HG03565 (cell line): ENCODE measurements around the gene TAS2R19.
A peak's percentile ranks its signal among the peaks of the same experiment; 100 is the strongest.
"Not testable (repeated sequence)": the region's sequence is repeated elsewhere in the genome, so short reads cannot be mapped to it uniquely, and the experiment has no call there.

Source experiments
- ATAC-seq: cut with Tn5 transposase; IDR thresholded peaks from one replicate; pipeline ENCODE4 v1.9.1; 2021; ENCODE audit warnings: mild to moderate bottlenecking, moderate library complexity; ENCODE audit not compliant: unreplicated experiment

The TAS2R19 gene

GRCh38 chr12:11022520-11022919, at the start of gene TAS2R19:
TSS of gene TAS2R19 (minus strand) at chr12:11022620. CDS start at chr12:11022571, 49 bp downstream.
- no peak for ATAC-seq

- no peak for ATAC-seq
Measured at GRCh38 chr12:11071414-11071813, 49.0 kb upstream of the TAS2R19 start.

GRCh38 chr12:11070999-11071398, 48.6 kb upstream of the TAS2R19 start:
- ATAC-seq: no peak

GRCh38 chr12:11069854-11070365, 47.5 kb upstream of the TAS2R19 start:
- no peak for ATAC-seq

GRCh38 chr12:11067514-11067913, 45.1 kb upstream of the TAS2R19 start:
- no peak for ATAC-seq

GRCh38 chr12:11062194-11062593, 39.8 kb upstream of the TAS2R19 start, which contains the start of gene TAS2R46:
TSS of gene TAS2R46 (minus strand) at chr12:11062294. CDS start at chr12:11062294, 0 bp downstream.
- ATAC-seq: not testable (repeated sequence)

GRCh38 chr12:11059784-11060183, 37.4 kb upstream of the TAS2R19 start:
- ATAC-seq: peak; percentile 45

GRCh38 chr12:11059041-11059440, 36.6 kb upstream of the TAS2R19 start:
- no peak for ATAC-seq

GRCh38 chr12:11055306-11055705, 32.9 kb upstream of the TAS2R19 start:
- ATAC-seq: no peak

- not testable (repeated sequence) for ATAC-seq
Measured at GRCh38 chr12:11049806-11050531, 27.5 kb upstream of the TAS2R19 start.

- ATAC-seq: not testable (repeated sequence)
Measured at GRCh38 chr12:11041366-11041765, 18.9 kb upstream of the TAS2R19 start.

GRCh38 chr12:11040162-11040561, 17.7 kb upstream of the TAS2R19 start:
- no peak for ATAC-seq

- ATAC-seq: no peak
Measured at GRCh38 chr12:11039171-11039570, 16.8 kb upstream of the TAS2R19 start.

GRCh38 chr12:11033959-11034358, 11.5 kb upstream of the TAS2R19 start:
- peak; percentile 57 for ATAC-seq

- no peak for ATAC-seq
Measured at GRCh38 chr12:11031307-11031706, 8.9 kb upstream of the TAS2R19 start, which contains the start of gene TAS2R31. TSS of gene TAS2R31 (minus strand) at chr12:11031407. CDS start at chr12:11031335, 72 bp downstream.

- no peak for ATAC-seq
Measured at GRCh38 chr12:11026118-11026517, 3.7 kb upstream of the TAS2R19 start.

GRCh38 chr12:11023387-11023786, 967 bp upstream of the TAS2R19 start:
- ATAC-seq: no peak

GRCh38 chr12:11016937-11017336, 5.5 kb downstream of the TAS2R19 start:
- no peak for ATAC-seq

GRCh38 chr12:11015775-11016430, 6.5 kb downstream of the TAS2R19 start:
- ATAC-seq: no peak

GRCh38 chr12:11014234-11014633, 8.2 kb downstream of the TAS2R19 start:
- no peak for ATAC-seq

- ATAC-seq: no peak
Measured at GRCh38 chr12:11007608-11008007, 14.8 kb downstream of the TAS2R19 start.

- ATAC-seq: no peak
Measured at GRCh38 chr12:10998204-10998603, 24.2 kb downstream of the TAS2R19 start, which contains the start of gene TAS2R20. TSS of gene TAS2R20 (minus strand) at chr12:10998304. CDS start at chr12:10997875, 429 bp downstream.
